ENCODE measurements around the gene PEAK1.

Gene PEAK1

GRCh38 chr15:77355321-77355720, 64.6 kb downstream of the PEAK1 start:
- DNase-seq: no peak

- peak; percentile 37 for DNase-seq
Observed at GRCh38 chr15:77354063-77354462, 65.8 kb downstream of the PEAK1 start.

- no peak for DNase-seq
Observed at GRCh38 chr15:77352887-77353286, 67.0 kb downstream of the PEAK1 start.

- DNase-seq: no peak
Observed at GRCh38 chr15:77350792-77351191, 69.1 kb downstream of the PEAK1 start.

GRCh38 chr15:77349666-77350065, 70.2 kb downstream of the PEAK1 start:
- no peak for DNase-seq

- DNase-seq: no peak
Observed at GRCh38 chr15:77348511-77348910, 71.4 kb downstream of the PEAK1 start.

- DNase-seq: no peak
Observed at GRCh38 chr15:77347197-77347596, 72.7 kb downstream of the PEAK1 start.

- DNase-seq: no peak
Observed at GRCh38 chr15:77346245-77347036, 73.5 kb downstream of the PEAK1 start.

- DNase-seq: no peak
Observed at GRCh38 chr15:77342807-77343206, 77.1 kb downstream of the PEAK1 start.

- DNase-seq: no peak
Observed at GRCh38 chr15:77340245-77340644, 79.7 kb downstream of the PEAK1 start.

- DNase-seq: no peak
Observed at GRCh38 chr15:77336006-77336405, 83.9 kb downstream of the PEAK1 start.

GRCh38 chr15:77335298-77335697, 84.6 kb downstream of the PEAK1 start:
- DNase-seq: no peak

GRCh38 chr15:77333166-77333565, 86.7 kb downstream of the PEAK1 start:
- DNase-seq: no peak

- no peak for DNase-seq
Observed at GRCh38 chr15:77329202-77329601, 90.7 kb downstream of the PEAK1 start.

GRCh38 chr15:77327844-77328529, 91.9 kb downstream of the PEAK1 start:
- DNase-seq: no peak

GRCh38 chr15:77327168-77327567, 92.7 kb downstream of the PEAK1 start:
- no peak for DNase-seq

GRCh38 chr15:77326366-77326765, 93.5 kb downstream of the PEAK1 start:
- no peak for DNase-seq

GRCh38 chr15:77312523-77312922, 107.4 kb downstream of the PEAK1 start:
- no peak for DNase-seq

- no peak for DNase-seq
Observed at GRCh38 chr15:77311618-77312398, 108.1 kb downstream of the PEAK1 start.

- DNase-seq: no peak
Observed at GRCh38 chr15:77311020-77311419, 108.9 kb downstream of the PEAK1 start.

- DNase-seq: peak; percentile 14
Observed at GRCh38 chr15:77309392-77309791, 110.5 kb downstream of the PEAK1 start.

GRCh38 chr15:77305953-77306352, 114.0 kb downstream of the PEAK1 start:
- DNase-seq: no peak

GRCh38 chr15:77296773-77297337, 123.0 kb downstream of the PEAK1 start:
- no peak for DNase-seq
